Neural progenitor cell (in vitro differentiated cells): ENCODE results near the gene RHOD. TPM values are rescaled to one million over a fixed set of nuclear protein-coding genes. Genes with fewer than 3 reads are reported as not detected.
A peak's percentile ranks its signal among the peaks of the same experiment; 100 is the strongest.

Experiments
- DNase-seq: peaks from one replicate; pipeline ENCODE4 v3.0.0-alpha.2; 2016; ENCODE audit warnings: low spot score
- H2AFZ ChIP-seq: fragments of 200-600 bp; sonication (generic); replicated peaks from 2 replicates; pipeline ENCODE4 v1.6.1; 2016; ENCODE audit warnings: antibody characterized with exemption
- H3F3A ChIP-seq: fragments of 200-600 bp; sonication (generic); 2 replicates; pipeline ENCODE4 v1.6.1; 2016; ENCODE audit warnings: antibody characterized with exemption, low read depth
- H3K27ac ChIP-seq: fragments of 200-600 bp; sonication (generic); 2 replicates; pipeline ENCODE4 v1.5.1; 2016; ENCODE audit warnings: mild to moderate bottlenecking
- H3K27me3 ChIP-seq: fragments of 200-600 bp; sonication (generic); 2 replicates; pipeline ENCODE4 v1.6.1; 2016; ENCODE audit warnings: mild to moderate bottlenecking, moderate library complexity
- H3K36me3 ChIP-seq: fragments of 200-600 bp; sonication (generic); 2 replicates; pipeline ENCODE4 v1.5.1; 2016
- H3K4me1 ChIP-seq: fragments of 200-600 bp; sonication (generic); 2 replicates; pipeline ENCODE4 v1.6.1; 2016; ENCODE audit warnings: mixed run types
- H3K4me2 ChIP-seq: fragments of 200-600 bp; sonication (generic); 2 replicates; pipeline ENCODE4 v1.6.1; 2016
- H3K4me3 ChIP-seq: fragments of 200-600 bp; sonication (generic); 2 replicates; pipeline ENCODE4 v1.5.1; 2016
- H3K79me2 ChIP-seq: fragments of 200-600 bp; sonication (generic); 2 replicates; pipeline ENCODE4 v1.6.1; 2016; ENCODE audit warnings: low read depth
- H3K9ac ChIP-seq: fragments of 200-600 bp; sonication (generic); 2 replicates; pipeline ENCODE4 v1.6.1; 2016
- H3K9me3 ChIP-seq: fragments of 200-600 bp; sonication (generic); 2 replicates; pipeline ENCODE4 v1.5.1; 2016; ENCODE audit warnings: low read depth
- H4K20me1 ChIP-seq: fragments of 200-600 bp; sonication (generic); 2 replicates; pipeline ENCODE4 v1.6.1; 2016; ENCODE audit warnings: low read depth
- H3K27ac Mint-ChIP-seq: 3 replicates; pipeline ENCODE4 v1.8.0; 2021; ENCODE audit warnings: mixed read lengths
- H3K27me3 Mint-ChIP-seq: 2 replicates; pipeline ENCODE4 v1.8.0; 2022; ENCODE audit warnings: low read depth, mild to moderate bottlenecking, inconsistent platforms, moderate library complexity, mixed read lengths; ENCODE audit not compliant: insufficient read depth
- H3K36me3 Mint-ChIP-seq: 3 replicates; pipeline ENCODE4 v1.8.0; 2021; ENCODE audit warnings: mixed read lengths
- H3K4me1 Mint-ChIP-seq: 3 replicates; pipeline ENCODE4 v1.8.0; 2021; ENCODE audit warnings: mixed read lengths
- H3K4me3 Mint-ChIP-seq: 3 replicates; pipeline ENCODE4 v1.8.0; 2021; ENCODE audit warnings: mild to moderate bottlenecking, moderate library complexity, mixed read lengths
- H3K9me3 Mint-ChIP-seq: 3 replicates; pipeline ENCODE4 v1.8.0; 2020; ENCODE audit warnings: mixed read lengths
- CTCF ChIP-seq: fragments of 200-600 bp; sonication (generic); IDR thresholded peaks from 2 replicates; pipeline ENCODE4 v1.5.1; 2017; ENCODE audit warnings: antibody characterized with exemption, mild to moderate bottlenecking
- EZH2 ChIP-seq: fragments of 200-600 bp; sonication (generic); IDR thresholded peaks from 2 replicates; pipeline ENCODE4 v1.6.1; 2017; ENCODE audit warnings: antibody characterized with exemption, mild to moderate bottlenecking, moderate library complexity
- EZH2phosphoT487 ChIP-seq: fragments of 200-600 bp; sonication (generic); IDR thresholded peaks from 2 replicates; pipeline ENCODE4 v1.6.1; 2017; ENCODE audit warnings: antibody characterized with exemption
- total RNA-seq: library from RNA; depleted of rRNA; stranded (reverse); fragments of >200 nt; gene quantifications from 2 replicates; pipeline ENCODE4 v1.2.3, GENCODE V29; 2015; ENCODE audit warnings: low replicate concordance

RHOD gene
- total RNA-seq, 1 donor from 2014 or later, result 6.6 TPM

GRCh38 chr11:67117176-67117575 is 60.5 kb downstream of the RHOD start:
- H3K27ac ChIP-seq, result no peak overlapping the region
- TF ChIP-seq EZH2phosphoT487 (no peak), EZH2 (no peak), CTCF (no peak)
- peaks cover 20% of the 10 kb centered on the region for H3K4me1 Mint-ChIP-seq

GRCh38 chr11:67117672-67118180 is 61.1 kb downstream of the RHOD start:
- H3K36me3 Mint-ChIP-seq, result peaks cover 4% of the 10 kb centered on the region
- H3K79me2 ChIP-seq, result peaks cover 43% of the 10 kb centered on the region
- H3K27ac ChIP-seq, result peak overlapping the region; percentile 91
- H3K4me1 Mint-ChIP-seq, result peaks cover 20% of the 10 kb centered on the region
- peaks cover 31% of the 10 kb centered on the region for H4K20me1 ChIP-seq
- peaks cover 23% of the 10 kb centered on the region for H3F3A ChIP-seq
- H3K9ac ChIP-seq, result no peak overlapping the region
- peaks cover 23% of the 10 kb centered on the region for H3K4me1 ChIP-seq
- H3K4me3 Mint-ChIP-seq, result peak overlapping the region; percentile 83
- no peaks in the 10 kb centered on the region for H3K36me3 ChIP-seq
- H3K4me3 ChIP-seq, result peak overlapping the region; percentile 54
- H3K4me2 ChIP-seq, result peak overlapping the region; percentile 82
- peak; percentile 62 for DNase-seq
- H3K9me3 Mint-ChIP-seq, result no peaks in the 10 kb centered on the region
- peaks cover 9% of the 10 kb centered on the region for H3K27me3 Mint-ChIP-seq
- peak overlapping the region; percentile 78 for H2AFZ ChIP-seq
- TF ChIP-seq CTCF (no peak), EZH2phosphoT487 (no peak), EZH2 (peak; percentile 50)
- H3K9me3 ChIP-seq, result no peaks in the 10 kb centered on the region
- H3K27ac Mint-ChIP-seq, result peak overlapping the region; percentile 88
- peaks cover 12% of the 10 kb centered on the region for H3K27me3 ChIP-seq

More at GRCh38 chr11:67117176-67117575, 60.5 kb downstream of the RHOD start:
- H3K27me3 ChIP-seq, result peaks cover 12% of the 10 kb centered on the region
- no peak for DNase-seq
- Mint-ChIP-seq H3K27me3 (peaks cover 8% of the 10 kb centered on the region), H3K9me3 (no peaks in the 10 kb centered on the region), H3K36me3 (peaks cover 4% of the 10 kb centered on the region), H3K27ac (peak overlapping the region; percentile 88), H3K4me3 (peak overlapping the region; percentile 83)
- H3K36me3 ChIP-seq, result no peaks in the 10 kb centered on the region
- peaks cover 23% of the 10 kb centered on the region for H3K4me1 ChIP-seq
- H3F3A ChIP-seq, result peaks cover 23% of the 10 kb centered on the region
- peak overlapping the region; percentile 78 for H2AFZ ChIP-seq
- H3K4me2 ChIP-seq, result peak overlapping the region; percentile 71
- no peak overlapping the region for H3K9ac ChIP-seq
- peak overlapping the region; percentile 41 for H3K4me3 ChIP-seq
- H3K79me2 ChIP-seq, result peaks cover 37% of the 10 kb centered on the region
- peaks cover 25% of the 10 kb centered on the region for H4K20me1 ChIP-seq
- H3K9me3 ChIP-seq, result no peaks in the 10 kb centered on the region

- Mint-ChIP-seq H3K27ac (no peak overlapping the region), H3K36me3 (peaks cover 6% of the 10 kb centered on the region), H3K4me3 (no peak overlapping the region), H3K27me3 (peaks cover 11% of the 10 kb centered on the region), H3K4me1 (peaks cover 20% of the 10 kb centered on the region), H3K9me3 (no peaks in the 10 kb centered on the region)
- Histone ChIP-seq H3K4me3 (peak overlapping the region; percentile 54), H3K4me1 (peaks cover 23% of the 10 kb centered on the region), H3K27me3 (peaks cover 12% of the 10 kb centered on the region), H3K36me3 (no peaks in the 10 kb centered on the region), H2AFZ (no peak overlapping the region), H3F3A (peaks cover 23% of the 10 kb centered on the region), H3K9ac (no peak overlapping the region), H3K9me3 (no peaks in the 10 kb centered on the region), H3K4me2 (peak overlapping the region; percentile 82), H3K27ac (peak overlapping the region; percentile 91), H4K20me1 (peaks cover 36% of the 10 kb centered on the region), H3K79me2 (peaks cover 48% of the 10 kb centered on the region)
- TF ChIP-seq EZH2phosphoT487 (no peak), CTCF (no peak), EZH2 (no peak)
- DNase-seq, result no peak
These were observed 61.6 kb downstream of the RHOD start for GRCh38 chr11:67118181-67118766.
